AG04449 (cell line): Measurements from ENCODE around the gene ZFAND3.

Source experiments
- CTCF ChIA-PET: fragments of 350-600 bp; formaldehyde crosslinking; extraction: SDS; loops from one replicate; lab custom pipeline; 2021; ENCODE audit warnings: antibody characterized with exemption; lab: Yijun Ruan, JAX
- POLR2A ChIA-PET: fragments of 400-600, 350-600 bp; formaldehyde crosslinking; extraction: SDS; loops from one replicate; lab custom pipeline; 2020; ENCODE audit warnings: antibody characterized with exemption, inconsistent platforms; lab: Yijun Ruan, JAX
- DNase-seq: peaks from one replicate; pipeline ENCODE4 v3.0.0-alpha.2; 2010; ENCODE audit warnings: low read depth, low spot score
- H3K4me3 ChIP-seq: 2 replicates; pipeline ENCODE4 v1.5.1; 2011; ENCODE audit warnings: low read depth, mild to moderate bottlenecking, control low read depth, low read length
- CTCF ChIP-seq: IDR thresholded peaks from one replicate; pipeline ENCODE4 v1.5.1; 2011; ENCODE audit warnings: mild to moderate bottlenecking, moderate library complexity, low read length, control low read depth, inconsistent platforms; ENCODE audit not compliant: insufficient read depth; ENCODE audit errors: missing control alignments

Gene ZFAND3

GRCh38 chr6:38141085-38141484 is 321.6 kb downstream of the ZFAND3 start:
- no peak for TF ChIP-seq CTCF
- DNase-seq: no peak
- POLR2A ChIA-PET: no interaction called here
- H3K4me3 ChIP-seq: no peak overlapping the region
- CTCF ChIA-PET: interaction anchor here (0.6 to 0.9 kb wide), 2 partner anchors 10 to 436 kb away, joined by 3 read pairs; no protein-coding TSS in a partner anchor

- ChIA-PET POLR2A (no interaction called here), CTCF (interaction anchor here (0.9 kb wide), 1 partner anchor 10 kb away, joined by 3 read pairs; no protein-coding TSS in a partner anchor)
- no peak for DNase-seq
- no peak for TF ChIP-seq CTCF
- no peak overlapping the region for H3K4me3 ChIP-seq
Observed at GRCh38 chr6:38141716-38142115, 322.2 kb downstream of the ZFAND3 start.

GRCh38 chr6:38142178-38142902 is 322.8 kb downstream of the ZFAND3 start:
- ChIA-PET POLR2A (no interaction called here), CTCF (interaction anchor here (1.5 kb wide), 1 partner anchor 9 kb away, joined by 3 read pairs; no protein-coding TSS in a partner anchor)
- no peak for DNase-seq
- no peak overlapping the region for H3K4me3 ChIP-seq
- TF ChIP-seq CTCF: no peak

- no peak overlapping the region for H3K4me3 ChIP-seq
- DNase-seq: no peak
- POLR2A ChIA-PET: no interaction called here
- TF ChIP-seq CTCF: no peak
- CTCF ChIA-PET: interaction anchor here (0.6 to 1.5 kb wide), 5 partner anchors 10 to 438 kb away, joined by 3 to 4 read pairs (median 3); no protein-coding TSS in a partner anchor
Observed at GRCh38 chr6:38143191-38144150, 323.9 kb downstream of the ZFAND3 start.

- CTCF ChIA-PET: interaction anchor here (0.6 to 1.2 kb wide), 5 partner anchors 9 to 439 kb away, joined by 3 to 4 read pairs (median 3); no protein-coding TSS in a partner anchor
- no peak overlapping the region for H3K4me3 ChIP-seq
- POLR2A ChIA-PET: no interaction called here
- no peak for TF ChIP-seq CTCF
- DNase-seq: no peak
Observed at GRCh38 chr6:38144365-38144945, 324.9 kb downstream of the ZFAND3 start.
